Measurements from ENCODE around the gene UGT1A9.
"Not testable (repeated sequence)": the region's sequence is repeated elsewhere in the genome, so short reads cannot be mapped to it uniquely, and the experiment has no call there.

DNA sequence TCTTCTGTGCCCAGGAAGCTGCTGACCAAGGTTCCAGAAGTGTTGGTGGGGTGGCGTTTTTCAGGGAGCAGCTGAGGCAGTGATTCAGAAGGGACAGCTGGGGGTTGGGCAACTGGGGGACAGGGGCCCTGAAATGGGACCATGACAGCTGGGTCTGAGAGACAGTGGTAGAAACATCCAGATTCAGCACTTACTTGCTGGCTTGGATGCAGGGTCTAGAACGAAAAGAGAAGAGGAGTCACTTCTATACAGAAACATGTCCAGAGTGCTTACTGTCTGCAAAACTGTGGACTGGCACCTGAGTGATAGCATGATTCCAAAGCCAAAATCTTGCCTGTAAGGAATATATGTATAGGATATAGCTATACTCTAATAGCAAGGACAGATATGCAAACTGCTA is 74.1 kb downstream of the UGT1A9 start:
- TF ChIP-seq BHLHE40 (IDR thresholded peaks at IDR 0.05; ENCODE audit: borderline replicate concordance); HDGF (IDR thresholded peaks at IDR 0.05; ENCODE audit: borderline replicate concordance); L3MBTL2 (conservative IDR thresholded peaks at IDR 0.05); LEF1 (IDR thresholded peaks at IDR 0.05; ENCODE audit: borderline replicate concordance); ZNF384 (IDR thresholded peaks at IDR 0.05): not testable (repeated sequence)

Measured in HEK293T (cell line).